GM18870 (cell line): ENCODE measurements around the gene ZNF17.

Experiments used
- ATAC-seq: cut with Tn5 transposase; IDR thresholded peaks from one replicate; pipeline ENCODE4 v1.9.1; 2021; ENCODE audit warnings: moderate library complexity; ENCODE audit not compliant: unreplicated experiment

The ZNF17 gene

GRCh38 chr19:57421037-57421436 lies 10.1 kb downstream of the ZNF17 start:
- no peak for ATAC-seq

- peak; percentile 16 for ATAC-seq
These were observed 23.6 kb downstream of the ZNF17 start for GRCh38 chr19:57434386-57435061.

DNA sequence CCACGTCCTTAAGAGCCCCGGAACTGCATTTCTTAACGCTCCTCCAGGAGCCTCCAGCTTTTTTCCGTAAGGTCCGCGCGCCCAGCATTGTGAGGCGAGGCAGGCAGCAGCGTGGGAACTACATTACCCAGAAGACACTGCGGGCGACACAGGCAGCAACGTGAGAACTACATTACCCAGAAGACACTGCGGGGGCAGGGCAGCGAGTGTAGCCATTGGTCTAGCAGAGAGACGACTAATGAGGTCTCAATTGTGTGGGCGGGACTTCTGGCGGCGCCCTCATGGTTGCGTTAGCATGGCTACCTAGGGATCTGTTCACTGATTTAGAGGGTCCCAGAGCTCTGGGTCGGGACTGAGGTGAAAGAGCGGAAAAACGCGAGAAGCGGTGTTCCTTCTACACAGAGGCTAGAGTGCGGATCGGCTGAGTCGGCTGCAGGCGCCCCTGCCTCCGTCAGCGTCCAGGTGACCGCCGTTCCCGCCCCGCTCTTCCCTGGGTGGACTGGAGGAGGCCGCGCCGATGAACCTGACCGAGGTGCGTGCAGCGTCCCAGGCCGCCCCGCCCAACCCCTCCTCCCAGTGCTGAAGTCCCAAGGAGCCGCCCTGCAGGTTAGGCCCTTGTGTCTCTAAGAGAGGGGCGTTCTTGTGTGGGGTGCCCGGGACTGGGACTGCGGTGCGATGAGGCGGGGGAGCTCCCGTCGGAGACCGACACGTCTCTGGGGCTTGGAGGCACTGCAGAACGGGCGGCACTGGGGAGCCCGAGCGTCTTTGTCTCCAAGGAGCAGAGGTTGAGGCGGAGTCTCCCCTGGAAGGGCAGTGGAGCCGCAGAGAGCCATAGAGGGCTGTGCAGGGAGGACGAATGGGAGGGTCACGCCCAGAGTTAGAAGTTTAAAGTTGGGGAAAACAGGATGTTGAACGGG lies 24.4 kb downstream of the ZNF17 start, which contains the start of gene ZNF749:
ZNF749 (plus strand) TSS at position 264 of the 917 bp plus-strand sequence; CDS start at position 518, 254 bp downstream.
- peak; percentile 98 for ATAC-seq

DNA sequence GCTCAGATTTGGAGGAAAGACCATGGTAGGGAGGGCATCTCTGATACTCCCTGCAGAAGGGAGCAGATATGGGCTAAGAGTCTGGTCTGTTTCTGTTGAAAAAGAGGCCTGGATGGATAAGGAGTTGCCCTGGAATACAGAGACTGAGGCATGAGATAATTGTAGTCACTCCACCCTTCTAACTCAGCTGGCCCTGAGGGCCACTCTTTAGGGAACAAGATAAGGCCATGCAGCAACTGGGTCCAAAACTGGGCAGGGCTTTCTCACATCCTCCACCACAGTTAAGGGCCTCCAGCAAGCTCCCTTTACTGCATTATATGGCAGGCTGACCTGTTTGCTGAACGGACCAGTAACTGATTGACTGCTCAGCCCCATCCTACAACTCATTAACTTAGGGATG lies 25.5 kb downstream of the ZNF17 start:
- ATAC-seq = no peak

GRCh38 chr19:57437931-57438330 lies 27.0 kb downstream of the ZNF17 start:
- ATAC-seq = no peak

GRCh38 chr19:57438925-57439324 lies 28.0 kb downstream of the ZNF17 start:
- no peak for ATAC-seq

DNA sequence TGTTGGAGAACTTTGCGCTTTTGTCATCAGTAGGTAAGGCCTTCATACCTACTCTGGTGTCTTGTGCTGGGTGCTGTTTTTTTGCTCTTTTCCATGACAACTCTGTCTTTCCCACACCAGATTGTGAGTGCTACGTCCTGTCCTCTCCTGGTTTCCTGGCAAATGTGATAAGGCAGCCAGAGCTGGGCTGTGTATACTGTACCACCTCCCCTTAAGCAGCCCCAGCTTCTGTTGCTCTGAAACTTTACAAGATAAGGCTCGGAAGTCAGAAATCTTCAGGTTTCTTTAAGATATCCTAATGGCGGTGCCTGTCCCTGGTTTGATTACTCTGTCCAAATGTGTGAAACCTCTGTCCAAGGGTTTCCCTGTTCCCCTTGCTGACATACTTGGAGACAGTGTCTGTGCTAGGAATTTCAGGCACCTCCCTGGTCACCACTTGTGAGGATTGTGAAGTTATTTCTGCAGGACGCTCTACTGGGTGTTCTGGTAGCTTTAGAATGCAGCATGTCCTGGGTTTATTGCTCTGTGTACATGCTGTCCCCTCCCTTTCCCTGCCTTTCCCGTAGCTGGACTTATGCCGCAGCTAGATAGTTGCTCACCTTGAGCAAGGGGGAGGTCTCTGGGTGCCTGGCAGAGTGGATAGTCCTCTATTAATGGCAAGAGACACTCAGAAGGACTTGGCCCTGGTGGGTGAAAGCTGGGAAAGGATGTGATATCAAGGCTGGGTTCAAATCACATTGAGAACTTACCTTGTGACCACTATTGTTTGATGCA lies 31.2 kb downstream of the ZNF17 start:
- no peak for ATAC-seq

DNA sequence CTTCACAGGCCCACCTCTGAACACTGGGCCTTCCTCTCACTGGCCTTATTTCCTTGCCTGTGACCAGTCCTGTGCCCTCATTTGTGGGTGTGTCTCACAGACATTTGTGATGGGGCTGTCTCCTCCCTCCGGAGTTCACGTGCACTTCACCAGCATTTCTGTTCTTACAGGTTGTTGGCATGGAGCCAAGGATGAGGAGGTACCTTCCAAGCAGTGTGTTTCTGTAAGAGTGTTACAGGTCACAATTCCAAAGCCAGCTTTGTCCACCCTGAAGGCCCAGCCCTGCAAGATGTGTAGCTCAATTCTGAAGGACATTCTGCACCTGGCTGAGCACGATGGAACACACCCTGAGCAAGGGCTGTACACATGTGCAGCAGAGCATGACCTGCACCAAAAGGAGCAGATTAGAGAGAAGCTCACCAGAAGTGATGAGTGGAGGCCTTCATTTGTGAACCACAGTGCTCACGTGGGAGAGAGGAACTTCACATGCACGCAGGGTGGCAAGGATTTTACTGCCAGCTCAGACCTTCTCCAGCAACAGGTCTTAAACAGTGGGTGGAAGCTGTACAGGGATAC lies 32.2 kb downstream of the ZNF17 start:
- no peak for ATAC-seq

GRCh38 chr19:57452307-57452706 lies 41.3 kb downstream of the ZNF17 start:
- no peak for ATAC-seq

GRCh38 chr19:57465680-57466381 lies 54.9 kb downstream of the ZNF17 start:
- ATAC-seq = no peak

- ATAC-seq = no peak
These were observed 55.5 kb downstream of the ZNF17 start for GRCh38 chr19:57466489-57466888.
